SK-N-SH (cell line): ENCODE data around the gene KNOP1.

ENCODE experiments used
- CHD2 ChIP-seq: fragments of 150-350 bp; IDR thresholded peaks from 2 replicates; pipeline ENCODE4 v1.6.1; 2018; ENCODE audit warnings: low read length; ENCODE audit not compliant: partially characterized antibody
- EP300 ChIP-seq, 2 experiments: IDR thresholded peaks; 2 replicates each; pipeline versions ENCODE4 v1.4.0 to v1.6.1; 2012; ENCODE audit warnings: borderline replicate concordance in 1 of 2, low read depth in 1 of 2, low read length in 1 of 2
- FOSL2 ChIP-seq: IDR thresholded peaks from 2 replicates; pipeline ENCODE4 v1.4.0; 2012; ENCODE audit warnings: low read depth, mild to moderate bottlenecking, moderate library complexity, borderline replicate concordance
- FOXJ3 ChIP-seq: sonication (generic); formaldehyde crosslinking; IDR thresholded peaks from 2 replicates; pipeline ENCODE4 v1.5.1; 2020; ENCODE audit warnings: mild to moderate bottlenecking, missing genetic modification reagents
- FOXM1 ChIP-seq: IDR thresholded peaks from 2 replicates; pipeline ENCODE4 v1.4.0; 2012; ENCODE audit warnings: low read depth, mild to moderate bottlenecking
- NFIC ChIP-seq: IDR thresholded peaks from 2 replicates; pipeline ENCODE4 v1.4.0; 2012; ENCODE audit warnings: borderline replicate concordance
- POLR2AphosphoS5 ChIP-seq: IDR thresholded peaks from 2 replicates; pipeline ENCODE4 v1.6.1; 2012; ENCODE audit warnings: low read depth, low read length
- SMC3 ChIP-seq: IDR thresholded peaks from 2 replicates; pipeline ENCODE4 v1.6.1; 2012; ENCODE audit warnings: low read depth, low read length, improper control_type of control experiment
- TAF1 ChIP-seq: IDR thresholded peaks from 2 replicates; pipeline ENCODE4 v1.6.1; 2012; ENCODE audit warnings: low read depth, mild to moderate bottlenecking, low read length, moderate library complexity, borderline replicate concordance
- TEAD4 ChIP-seq: IDR thresholded peaks from 2 replicates; pipeline ENCODE4 v1.4.0; 2012; ENCODE audit warnings: mild to moderate bottlenecking, borderline replicate concordance; ENCODE audit not compliant: insufficient read depth
- TF ChIP-seq, protein P1 (sequence below): fragments of 200-600 bp; sonication (generic); IDR thresholded peaks from 2 replicates; pipeline ENCODE4 v1.6.1; 2017; ENCODE audit warnings: antibody characterized with exemption, mild to moderate bottlenecking, moderate library complexity
- TF ChIP-seq, protein P2 (sequence below): IDR thresholded peaks from 2 replicates; pipeline ENCODE4 v1.4.0; 2012; ENCODE audit warnings: low read depth, borderline replicate concordance
- TF ChIP-seq, protein P3 (sequence below): IDR thresholded peaks from 2 replicates; pipeline ENCODE4; 2012

DNA sequence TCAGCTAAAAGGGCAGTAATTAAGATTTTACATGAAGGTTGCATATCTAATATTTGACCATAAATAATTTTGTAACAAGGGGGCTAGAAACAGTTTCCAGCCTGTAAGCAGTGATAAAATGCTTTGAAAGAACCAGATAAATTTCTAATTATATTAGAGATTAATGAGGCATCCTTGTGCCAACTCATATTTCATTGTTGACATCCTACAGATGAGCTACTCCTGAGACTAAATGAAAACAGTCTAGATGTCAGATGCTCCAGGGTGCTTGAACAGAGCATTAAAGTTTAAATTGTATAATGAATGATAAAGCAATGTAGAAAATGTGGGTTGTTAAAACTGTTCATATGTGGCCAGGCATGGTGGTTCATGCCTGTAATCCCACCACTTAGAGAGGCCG is 23.3 kb upstream of the KNOP1 start:
- TF ChIP-seq FOXM1 (no peak), EP300 (IDR thresholded peaks at IDR 0.05; ENCODE audit: borderline replicate concordance in 1 of 2, low read depth in 1 of 2, low read length in 1 of 2) (peak in 1 of 2 experiments; percentile 75; a peak in 2 of 4 replicates), POLR2AphosphoS5 (no peak), FOSL2 (no peak), TEAD4 (no peak), FOXJ3 (CRISPR knock-in tag) (no peak), NFIC (no peak), SMC3 (no peak), TAF1 (no peak), CHD2 (peak; percentile 38)
- TF ChIP-seq, protein P1, sequence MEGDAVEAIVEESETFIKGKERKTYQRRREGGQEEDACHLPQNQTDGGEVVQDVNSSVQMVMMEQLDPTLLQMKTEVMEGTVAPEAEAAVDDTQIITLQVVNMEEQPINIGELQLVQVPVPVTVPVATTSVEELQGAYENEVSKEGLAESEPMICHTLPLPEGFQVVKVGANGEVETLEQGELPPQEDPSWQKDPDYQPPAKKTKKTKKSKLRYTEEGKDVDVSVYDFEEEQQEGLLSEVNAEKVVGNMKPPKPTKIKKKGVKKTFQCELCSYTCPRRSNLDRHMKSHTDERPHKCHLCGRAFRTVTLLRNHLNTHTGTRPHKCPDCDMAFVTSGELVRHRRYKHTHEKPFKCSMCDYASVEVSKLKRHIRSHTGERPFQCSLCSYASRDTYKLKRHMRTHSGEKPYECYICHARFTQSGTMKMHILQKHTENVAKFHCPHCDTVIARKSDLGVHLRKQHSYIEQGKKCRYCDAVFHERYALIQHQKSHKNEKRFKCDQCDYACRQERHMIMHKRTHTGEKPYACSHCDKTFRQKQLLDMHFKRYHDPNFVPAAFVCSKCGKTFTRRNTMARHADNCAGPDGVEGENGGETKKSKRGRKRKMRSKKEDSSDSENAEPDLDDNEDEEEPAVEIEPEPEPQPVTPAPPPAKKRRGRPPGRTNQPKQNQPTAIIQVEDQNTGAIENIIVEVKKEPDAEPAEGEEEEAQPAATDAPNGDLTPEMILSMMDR: no peak
- TF ChIP-seq, protein P2, sequence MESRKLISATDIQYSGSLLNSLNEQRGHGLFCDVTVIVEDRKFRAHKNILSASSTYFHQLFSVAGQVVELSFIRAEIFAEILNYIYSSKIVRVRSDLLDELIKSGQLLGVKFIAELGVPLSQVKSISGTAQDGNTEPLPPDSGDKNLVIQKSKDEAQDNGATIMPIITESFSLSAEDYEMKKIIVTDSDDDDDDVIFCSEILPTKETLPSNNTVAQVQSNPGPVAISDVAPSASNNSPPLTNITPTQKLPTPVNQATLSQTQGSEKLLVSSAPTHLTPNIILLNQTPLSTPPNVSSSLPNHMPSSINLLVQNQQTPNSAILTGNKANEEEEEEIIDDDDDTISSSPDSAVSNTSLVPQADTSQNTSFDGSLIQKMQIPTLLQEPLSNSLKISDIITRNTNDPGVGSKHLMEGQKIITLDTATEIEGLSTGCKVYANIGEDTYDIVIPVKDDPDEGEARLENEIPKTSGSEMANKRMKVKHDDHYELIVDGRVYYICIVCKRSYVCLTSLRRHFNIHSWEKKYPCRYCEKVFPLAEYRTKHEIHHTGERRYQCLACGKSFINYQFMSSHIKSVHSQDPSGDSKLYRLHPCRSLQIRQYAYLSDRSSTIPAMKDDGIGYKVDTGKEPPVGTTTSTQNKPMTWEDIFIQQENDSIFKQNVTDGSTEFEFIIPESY: no peak
- TF ChIP-seq, protein P3, sequence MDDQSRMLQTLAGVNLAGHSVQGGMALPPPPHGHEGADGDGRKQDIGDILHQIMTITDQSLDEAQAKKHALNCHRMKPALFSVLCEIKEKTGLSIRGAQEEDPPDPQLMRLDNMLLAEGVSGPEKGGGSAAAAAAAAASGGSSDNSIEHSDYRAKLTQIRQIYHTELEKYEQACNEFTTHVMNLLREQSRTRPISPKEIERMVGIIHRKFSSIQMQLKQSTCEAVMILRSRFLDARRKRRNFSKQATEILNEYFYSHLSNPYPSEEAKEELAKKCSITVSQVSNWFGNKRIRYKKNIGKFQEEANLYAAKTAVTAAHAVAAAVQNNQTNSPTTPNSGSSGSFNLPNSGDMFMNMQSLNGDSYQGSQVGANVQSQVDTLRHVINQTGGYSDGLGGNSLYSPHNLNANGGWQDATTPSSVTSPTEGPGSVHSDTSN: no peak
